OCI-LY1 (cell line): ENCODE data around the gene ZNF385D.

Experiments used
- EZH2 ChIP-seq: fragments of 200-600 bp; sonication (generic), shearing (Covaris generic); IDR thresholded peaks from 2 replicates; pipeline ENCODE4 v1.8.0; 2017; ENCODE audit warnings: borderline replicate concordance, mixed run types, mild to moderate bottlenecking, antibody characterized with exemption, low read length, moderate library complexity, mixed read lengths
- TF ChIP-seq, protein P1 (sequence below): fragments of 200-600 bp; sonication (generic), shearing (Covaris generic); IDR thresholded peaks from 2 replicates; pipeline ENCODE4 v1.5.1; 2017; ENCODE audit warnings: mild to moderate bottlenecking, antibody characterized with exemption, low read length, moderate library complexity, mixed read lengths

- TF ChIP-seq, protein P1, sequence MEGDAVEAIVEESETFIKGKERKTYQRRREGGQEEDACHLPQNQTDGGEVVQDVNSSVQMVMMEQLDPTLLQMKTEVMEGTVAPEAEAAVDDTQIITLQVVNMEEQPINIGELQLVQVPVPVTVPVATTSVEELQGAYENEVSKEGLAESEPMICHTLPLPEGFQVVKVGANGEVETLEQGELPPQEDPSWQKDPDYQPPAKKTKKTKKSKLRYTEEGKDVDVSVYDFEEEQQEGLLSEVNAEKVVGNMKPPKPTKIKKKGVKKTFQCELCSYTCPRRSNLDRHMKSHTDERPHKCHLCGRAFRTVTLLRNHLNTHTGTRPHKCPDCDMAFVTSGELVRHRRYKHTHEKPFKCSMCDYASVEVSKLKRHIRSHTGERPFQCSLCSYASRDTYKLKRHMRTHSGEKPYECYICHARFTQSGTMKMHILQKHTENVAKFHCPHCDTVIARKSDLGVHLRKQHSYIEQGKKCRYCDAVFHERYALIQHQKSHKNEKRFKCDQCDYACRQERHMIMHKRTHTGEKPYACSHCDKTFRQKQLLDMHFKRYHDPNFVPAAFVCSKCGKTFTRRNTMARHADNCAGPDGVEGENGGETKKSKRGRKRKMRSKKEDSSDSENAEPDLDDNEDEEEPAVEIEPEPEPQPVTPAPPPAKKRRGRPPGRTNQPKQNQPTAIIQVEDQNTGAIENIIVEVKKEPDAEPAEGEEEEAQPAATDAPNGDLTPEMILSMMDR = no peak
- no peak for TF ChIP-seq EZH2
Observed at GRCh38 chr3:21481991-21482390, 269.0 kb downstream of the ZNF385D start.
